ENCODE measurements around the gene PADI4. TPM values are rescaled to one million over a fixed set of nuclear protein-coding genes. Genes with fewer than 3 reads are reported as not detected.
A peak's percentile ranks its signal among the peaks of the same experiment; 100 is the strongest.

Gene PADI4
- total RNA-seq, 1 experiment from 2014 or later: not detected

- no peaks in the 10 kb centered on the region for H3K9me3 ChIP-seq (replicated peaks)
- H3K4me3 ChIP-seq: no peak overlapping the region
- no peaks in the 10 kb centered on the region for H3K27me3 ChIP-seq (replicated peaks)
- no peak overlapping the region for H3K27ac ChIP-seq
- DNase-seq (ENCODE audit: low read depth in 1 of 2, low spot score in 2 of 2): peak; percentile 45 to 73
- H3K36me3 ChIP-seq: no peaks in the 10 kb centered on the region
- H3K4me1 ChIP-seq (replicated peaks): peaks cover 12% of the 10 kb centered on the region
Measured at GRCh38 chr1:17274186-17275170, 33.5 kb upstream of the PADI4 start.

- no peaks in the 10 kb centered on the region for H3K27me3 ChIP-seq (replicated peaks)
- H3K4me3 ChIP-seq: no peak overlapping the region
- no peak for DNase-seq (ENCODE audit: low read depth in 1 of 2, low spot score in 2 of 2)
- H3K9me3 ChIP-seq (replicated peaks): no peaks in the 10 kb centered on the region
- peaks cover 12% of the 10 kb centered on the region for H3K4me1 ChIP-seq (replicated peaks)
- no peaks in the 10 kb centered on the region for H3K36me3 ChIP-seq
- no peak overlapping the region for H3K27ac ChIP-seq
Measured at GRCh38 chr1:17276568-17276967, 31.4 kb upstream of the PADI4 start.

GRCh38 chr1:17277511-17278159 lies 30.4 kb upstream of the PADI4 start:
- Histone ChIP-seq H3K27ac (no peak overlapping the region), H3K9me3 (replicated peaks) (no peaks in the 10 kb centered on the region), H3K27me3 (replicated peaks) (no peaks in the 10 kb centered on the region), H3K36me3 (no peaks in the 10 kb centered on the region), H3K4me1 (replicated peaks) (peaks cover 12% of the 10 kb centered on the region), H3K4me3 (no peak overlapping the region)
- no peak for DNase-seq (ENCODE audit: low read depth in 1 of 2, low spot score in 2 of 2)

- no peak for DNase-seq (ENCODE audit: low read depth in 1 of 2, low spot score in 2 of 2)
- Histone ChIP-seq H3K36me3 (no peaks in the 10 kb centered on the region), H3K4me3 (no peak overlapping the region), H3K4me1 (replicated peaks) (peaks cover 9% of the 10 kb centered on the region), H3K27ac (no peak overlapping the region), H3K9me3 (replicated peaks) (no peaks in the 10 kb centered on the region), H3K27me3 (replicated peaks) (no peaks in the 10 kb centered on the region)
Measured at GRCh38 chr1:17278996-17279830, 28.8 kb upstream of the PADI4 start.

- H3K27me3 ChIP-seq (replicated peaks): no peaks in the 10 kb centered on the region
- no peak overlapping the region for H3K27ac ChIP-seq
- H3K4me3 ChIP-seq: no peak overlapping the region
Measured at GRCh38 chr1:17280436-17280835, 27.6 kb upstream of the PADI4 start.

GRCh38 chr1:17280894-17281293 lies 27.1 kb upstream of the PADI4 start:
- DNase-seq (ENCODE audit: low read depth in 1 of 2, low spot score in 2 of 2): no peak
- Histone ChIP-seq H3K4me1 (replicated peaks) (peaks cover 7% of the 10 kb centered on the region), H3K27ac (no peak overlapping the region), H3K27me3 (replicated peaks) (no peaks in the 10 kb centered on the region), H3K4me3 (no peak overlapping the region), H3K36me3 (no peaks in the 10 kb centered on the region), H3K9me3 (replicated peaks) (no peaks in the 10 kb centered on the region)

More at GRCh38 chr1:17280436-17280835, 27.6 kb upstream of the PADI4 start:
- Histone ChIP-seq H3K36me3 (no peaks in the 10 kb centered on the region), H3K9me3 (replicated peaks) (no peaks in the 10 kb centered on the region), H3K4me1 (replicated peaks) (peaks cover 6% of the 10 kb centered on the region)
- no peak for DNase-seq (ENCODE audit: low read depth in 1 of 2, low spot score in 2 of 2)

- Histone ChIP-seq H3K27ac (no peak overlapping the region), H3K4me1 (replicated peaks) (peaks cover 11% of the 10 kb centered on the region), H3K36me3 (no peaks in the 10 kb centered on the region), H3K9me3 (replicated peaks) (no peaks in the 10 kb centered on the region), H3K4me3 (no peak overlapping the region), H3K27me3 (replicated peaks) (no peaks in the 10 kb centered on the region)
- no peak for DNase-seq (ENCODE audit: low read depth in 1 of 2, low spot score in 2 of 2)
Measured at GRCh38 chr1:17281775-17282181, 26.2 kb upstream of the PADI4 start.

- Histone ChIP-seq H3K27me3 (replicated peaks) (no peaks in the 10 kb centered on the region), H3K4me3 (no peak overlapping the region), H3K36me3 (no peaks in the 10 kb centered on the region), H3K4me1 (replicated peaks) (peaks cover 20% of the 10 kb centered on the region), H3K9me3 (replicated peaks) (no peaks in the 10 kb centered on the region), H3K27ac (no peak overlapping the region)
- DNase-seq (ENCODE audit: low read depth in 1 of 2, low spot score in 2 of 2): no peak
Measured at GRCh38 chr1:17282836-17283235, 25.2 kb upstream of the PADI4 start.

GRCh38 chr1:17286646-17287045 lies 21.4 kb upstream of the PADI4 start:
- Histone ChIP-seq H3K27me3 (replicated peaks) (no peaks in the 10 kb centered on the region), H3K36me3 (no peaks in the 10 kb centered on the region), H3K9me3 (replicated peaks) (no peaks in the 10 kb centered on the region), H3K27ac (no peak overlapping the region), H3K4me3 (no peak overlapping the region), H3K4me1 (replicated peaks) (peaks cover 35% of the 10 kb centered on the region)
- DNase-seq (ENCODE audit: low read depth in 1 of 2, low spot score in 2 of 2): no peak

- Histone ChIP-seq H3K4me3 (no peak overlapping the region), H3K9me3 (replicated peaks) (no peaks in the 10 kb centered on the region), H3K36me3 (no peaks in the 10 kb centered on the region), H3K27me3 (replicated peaks) (no peaks in the 10 kb centered on the region), H3K4me1 (replicated peaks) (peaks cover 35% of the 10 kb centered on the region), H3K27ac (no peak overlapping the region; the same call in 1 of the 2 replicates)
- DNase-seq (ENCODE audit: low read depth in 1 of 2, low spot score in 2 of 2): peak; percentile 80 to 86
Measured at GRCh38 chr1:17287130-17287776, 20.7 kb upstream of the PADI4 start.

- peaks cover 35% of the 10 kb centered on the region for H3K4me1 ChIP-seq (replicated peaks)
- no peaks in the 10 kb centered on the region for H3K36me3 ChIP-seq
- H3K27me3 ChIP-seq (replicated peaks): peaks cover 3% of the 10 kb centered on the region; the same call in 1 of the 2 replicates
- no peaks in the 10 kb centered on the region for H3K9me3 ChIP-seq (replicated peaks)
- H3K27ac ChIP-seq: no peak overlapping the region
- H3K4me3 ChIP-seq: no peak overlapping the region
- peak in 1 of 2 experiments; percentile 37 for DNase-seq (ENCODE audit: low read depth in 1 of 2, low spot score in 2 of 2)
Measured at GRCh38 chr1:17289721-17290120, 18.3 kb upstream of the PADI4 start.

GRCh38 chr1:17290553-17290952 lies 17.4 kb upstream of the PADI4 start:
- peaks cover 35% of the 10 kb centered on the region for H3K4me1 ChIP-seq (replicated peaks)
- no peaks in the 10 kb centered on the region for H3K36me3 ChIP-seq
- no peak for DNase-seq (ENCODE audit: low read depth in 1 of 2, low spot score in 2 of 2)
- no peaks in the 10 kb centered on the region for H3K9me3 ChIP-seq (replicated peaks)
- H3K4me3 ChIP-seq: no peak overlapping the region
- no peak overlapping the region for H3K27ac ChIP-seq
- peaks cover 3% of the 10 kb centered on the region; the same call in 1 of the 2 replicates for H3K27me3 ChIP-seq (replicated peaks)
